ENCODE measurements around the gene MAP2K4.
A peak's percentile ranks its signal among the peaks of the same experiment; 100 is the strongest.

- TF ChIP-seq POLR2A (IDR thresholded peaks at IDR 0.05) (no peak), CTCF (IDR thresholded peaks at IDR 0.05) (peak; percentile 25 to 73 (median 45))
Measured at GRCh38 chr17:11986942-11987329, 33.7 kb upstream of the MAP2K4 start.
